ENCODE measurements around the gene R3HDM2. TPM values are rescaled to one million over a fixed set of nuclear protein-coding genes. Genes with fewer than 3 reads are reported as not detected.
A peak's percentile ranks its signal among the peaks of the same experiment; 100 is the strongest.

Gene R3HDM2
- total and polyA plus RNA-seq, 4 donors: 11.3 to 75.4 (median 39.2) TPM

DNA sequence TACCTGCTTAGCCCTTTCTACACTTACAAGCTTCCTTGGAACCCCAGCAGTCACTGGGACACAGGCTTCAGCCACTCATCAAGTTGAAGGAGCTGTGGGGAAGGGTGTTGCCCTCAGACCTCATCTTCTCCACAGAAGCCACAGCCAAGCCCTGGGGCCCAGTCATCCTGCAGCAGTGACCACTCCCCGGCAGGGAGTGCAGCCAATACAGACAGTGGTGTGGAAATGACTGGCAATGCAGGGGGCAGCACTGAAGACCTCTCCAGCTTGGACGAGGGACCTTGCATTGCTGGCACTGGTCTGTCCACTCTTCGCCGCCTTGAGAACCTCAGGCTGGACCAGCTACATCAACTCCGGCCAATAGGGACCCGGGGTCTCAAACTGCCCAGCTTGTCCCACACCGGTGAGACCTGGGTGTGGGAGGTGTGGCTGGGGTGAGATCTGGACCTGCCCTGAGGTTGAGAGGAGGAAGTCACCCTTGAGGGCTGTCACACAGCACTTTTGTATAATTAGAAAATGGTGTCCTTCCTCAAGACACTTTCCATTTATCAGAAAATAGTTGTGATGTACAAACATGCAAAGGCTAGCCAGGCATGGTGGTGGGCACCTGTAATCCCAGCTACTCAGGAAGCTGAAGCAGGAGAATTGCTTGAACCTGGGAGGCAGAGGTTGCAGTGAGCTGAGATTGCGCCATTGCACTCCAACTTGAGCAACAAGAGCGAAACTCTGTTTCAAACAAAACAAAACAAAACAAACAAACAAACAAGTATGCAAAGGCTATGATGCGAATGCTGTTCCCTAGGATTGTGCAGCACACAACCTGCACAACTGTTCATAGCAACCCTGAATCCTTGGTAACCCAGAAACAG lies 38.7 kb upstream of the R3HDM2 start:
- intact Hi-C loops (cut with DNase I): no loop called here
- H3K4me3 ChIP-seq (ENCODE audit: low read length in 2 of 2): no peak overlapping the region

GRCh38 chr12:57467915-57468314 lies 37.1 kb upstream of the R3HDM2 start:
- DNase-seq: no peak
- H3K27ac ChIP-seq (ENCODE audit: low read depth in 1 of 2, low read length in 2 of 2): no peak overlapping the region
- H3K4me3 ChIP-seq (ENCODE audit: low read length in 2 of 2): no peak overlapping the region
- H3K27me3 ChIP-seq (ENCODE audit: control insufficient read depth in 1 of 2, insufficient read depth in 2 of 2, low read length in 1 of 2): no peaks in the 10 kb centered on the region
- no peaks in the 10 kb centered on the region for H3K4me1 ChIP-seq (ENCODE audit: control insufficient read depth in 1 of 2, insufficient read depth in 2 of 2, low read length in 2 of 2)
- H3K9me3 ChIP-seq (ENCODE audit: control insufficient read depth, low read length): no peaks in the 10 kb centered on the region
- intact Hi-C loops (cut with DNase I): no loop called here
- ATAC-seq (ENCODE audit: low FRiP score): no peak
- 88 to 89% methylated on average over 11 of the region's 11 CpGs for WGBS, 2 donors
- no peaks in the 10 kb centered on the region for H3K36me3 ChIP-seq (ENCODE audit: control insufficient read depth in 1 of 2, insufficient read depth in 2 of 2, low read length in 1 of 2)

More for the DNA sequence above, 38.7 kb upstream of the R3HDM2 start:
- H3K27ac ChIP-seq (ENCODE audit: low read depth in 1 of 2, low read length in 2 of 2): no peak overlapping the region
- H3K27me3 ChIP-seq (ENCODE audit: control insufficient read depth in 1 of 2, insufficient read depth in 2 of 2, low read length in 1 of 2): no peaks in the 10 kb centered on the region
- no peaks in the 10 kb centered on the region for H3K36me3 ChIP-seq (ENCODE audit: control insufficient read depth in 1 of 2, insufficient read depth in 2 of 2, low read length in 1 of 2)
- peak; percentile 11 for ATAC-seq (ENCODE audit: low FRiP score)
- H3K9me3 ChIP-seq (ENCODE audit: control insufficient read depth, low read length): no peaks in the 10 kb centered on the region
- H3K4me1 ChIP-seq (ENCODE audit: control insufficient read depth in 1 of 2, insufficient read depth in 2 of 2, low read length in 2 of 2): no peaks in the 10 kb centered on the region
- 92% methylated on average over 10 of the region's 10 CpGs for WGBS, 2 donors
- peak in 1 of 2 donors; percentile 21 for DNase-seq

DNA sequence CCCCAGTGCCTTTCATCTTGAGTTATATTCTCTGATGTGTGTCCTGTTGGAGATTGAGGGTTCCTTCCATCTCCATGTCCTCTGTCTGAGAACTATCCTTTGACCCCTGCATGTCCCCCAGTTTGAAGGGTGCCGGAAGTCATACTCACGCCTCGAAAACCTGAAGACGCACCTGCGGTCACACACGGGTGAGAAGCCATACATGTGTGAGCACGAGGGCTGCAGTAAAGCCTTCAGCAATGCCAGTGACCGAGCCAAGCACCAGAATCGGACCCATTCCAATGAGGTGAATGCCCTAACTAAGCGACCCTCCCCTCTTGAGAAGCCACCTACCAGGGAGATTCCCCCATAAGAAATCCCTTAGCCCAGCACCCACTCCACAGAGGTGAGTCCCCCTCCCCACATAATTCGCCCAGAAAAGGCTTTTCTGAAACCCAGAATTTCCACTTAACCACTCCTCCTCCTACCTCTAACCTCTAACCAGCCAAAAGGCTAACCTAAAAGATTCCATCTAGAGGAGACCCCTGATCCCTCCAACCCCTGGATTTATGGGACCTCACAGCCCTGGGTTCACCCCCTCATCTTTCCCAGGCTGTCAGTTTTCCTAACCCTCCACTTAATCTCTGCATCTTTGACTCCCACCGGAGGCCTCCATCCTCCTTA lies 36.5 kb upstream of the R3HDM2 start:
- no peak for ATAC-seq (ENCODE audit: low FRiP score)
- WGBS, 2 donors: 90 to 92% methylated on average over 12 of the region's 12 CpGs
- no peaks in the 10 kb centered on the region for H3K27me3 ChIP-seq (ENCODE audit: control insufficient read depth in 1 of 2, insufficient read depth in 2 of 2, low read length in 1 of 2)

GRCh38 chr12:57465747-57466505 lies 35.1 kb upstream of the R3HDM2 start:
- Histone ChIP-seq H3K4me3 (ENCODE audit: low read length in 2 of 2) (no peak overlapping the region), H3K36me3 (ENCODE audit: control insufficient read depth in 1 of 2, insufficient read depth in 2 of 2, low read length in 1 of 2) (no peaks in the 10 kb centered on the region), H3K27me3 (ENCODE audit: control insufficient read depth in 1 of 2, insufficient read depth in 2 of 2, low read length in 1 of 2) (no peaks in the 10 kb centered on the region), H3K9me3 (ENCODE audit: control insufficient read depth, low read length) (no peaks in the 10 kb centered on the region), H3K4me1 (ENCODE audit: control insufficient read depth in 1 of 2, insufficient read depth in 2 of 2, low read length in 2 of 2) (no peaks in the 10 kb centered on the region), H3K27ac (ENCODE audit: low read depth in 1 of 2, low read length in 2 of 2) (no peak overlapping the region)
- 79 to 80% methylated on average over 14 of the region's 14 CpGs for WGBS, 2 donors
- DNase-seq: no peak
- no peak for ATAC-seq (ENCODE audit: low FRiP score)
- intact Hi-C loops (cut with DNase I): no loop called here

More for the DNA sequence above, 36.5 kb upstream of the R3HDM2 start:
- no peak for DNase-seq
- Histone ChIP-seq H3K4me1 (ENCODE audit: control insufficient read depth in 1 of 2, insufficient read depth in 2 of 2, low read length in 2 of 2) (no peaks in the 10 kb centered on the region), H3K27ac (ENCODE audit: low read depth in 1 of 2, low read length in 2 of 2) (no peak overlapping the region), H3K36me3 (ENCODE audit: control insufficient read depth in 1 of 2, insufficient read depth in 2 of 2, low read length in 1 of 2) (no peaks in the 10 kb centered on the region), H3K4me3 (ENCODE audit: low read length in 2 of 2) (no peak overlapping the region), H3K9me3 (ENCODE audit: control insufficient read depth, low read length) (no peaks in the 10 kb centered on the region)
- intact Hi-C loops (cut with DNase I): no loop called here

DNA sequence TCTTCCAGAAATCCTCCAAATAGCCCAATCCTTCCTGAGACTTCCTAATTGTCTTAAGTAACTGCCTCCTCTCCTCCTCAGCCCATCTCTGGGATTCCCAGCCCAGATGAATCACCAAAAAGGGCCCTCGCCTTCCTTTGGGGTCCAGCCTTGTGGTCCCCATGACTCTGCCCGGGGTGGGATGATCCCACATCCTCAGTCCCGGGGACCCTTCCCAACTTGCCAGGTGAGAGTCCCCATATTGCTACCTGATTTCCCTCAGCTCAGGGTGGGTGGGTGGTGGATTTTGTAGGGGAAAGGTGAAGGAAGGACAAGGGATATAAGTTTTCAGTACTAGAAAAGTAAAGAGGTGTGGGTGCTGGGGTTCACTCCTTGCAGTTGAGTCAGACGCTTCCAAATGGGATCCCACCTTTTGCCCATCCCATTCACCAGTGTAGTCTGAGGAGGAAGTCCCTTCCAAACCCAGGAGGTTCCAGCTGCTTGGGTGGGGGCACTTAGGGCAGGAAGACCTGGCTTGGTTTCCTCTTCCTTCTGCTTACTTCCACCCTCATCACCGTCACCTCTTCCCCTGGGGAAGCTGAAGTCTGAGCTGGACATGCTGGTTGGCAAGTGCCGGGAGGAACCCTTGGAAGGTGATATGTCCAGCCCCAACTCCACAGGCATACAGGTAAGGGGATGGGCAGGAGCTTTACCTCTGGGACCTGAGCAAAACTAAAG lies 34.3 kb upstream of the R3HDM2 start:
- ATAC-seq (ENCODE audit: low FRiP score): no peak

GRCh38 chr12:57464569-57464968 lies 33.7 kb upstream of the R3HDM2 start:
- H3K4me3 ChIP-seq (ENCODE audit: low read length in 2 of 2): no peak overlapping the region
- 96% methylated on average over 12 of the region's 12 CpGs for WGBS, 2 donors
- DNase-seq: no peak
- H3K4me1 ChIP-seq (ENCODE audit: control insufficient read depth in 1 of 2, insufficient read depth in 2 of 2, low read length in 2 of 2): no peaks in the 10 kb centered on the region
- H3K27ac ChIP-seq (ENCODE audit: low read depth in 1 of 2, low read length in 2 of 2): no peak overlapping the region
- H3K36me3 ChIP-seq (ENCODE audit: control insufficient read depth in 1 of 2, insufficient read depth in 2 of 2, low read length in 1 of 2): no peaks in the 10 kb centered on the region
- H3K27me3 ChIP-seq (ENCODE audit: control insufficient read depth in 1 of 2, insufficient read depth in 2 of 2, low read length in 1 of 2): no peaks in the 10 kb centered on the region
- no peaks in the 10 kb centered on the region for H3K9me3 ChIP-seq (ENCODE audit: control insufficient read depth, low read length)
- intact Hi-C loops (cut with DNase I): no loop called here
- ATAC-seq (ENCODE audit: low FRiP score): no peak

More for the DNA sequence above, 34.3 kb upstream of the R3HDM2 start:
- no peak overlapping the region for H3K4me3 ChIP-seq (ENCODE audit: low read length in 2 of 2)
- WGBS, 2 donors: 90 to 91% methylated on average over 6 of the region's 6 CpGs
- no peaks in the 10 kb centered on the region for H3K36me3 ChIP-seq (ENCODE audit: control insufficient read depth in 1 of 2, insufficient read depth in 2 of 2, low read length in 1 of 2)
- no peak for DNase-seq
- no peaks in the 10 kb centered on the region for H3K9me3 ChIP-seq (ENCODE audit: control insufficient read depth, low read length)
- no peaks in the 10 kb centered on the region for H3K27me3 ChIP-seq (ENCODE audit: control insufficient read depth in 1 of 2, insufficient read depth in 2 of 2, low read length in 1 of 2)
- intact Hi-C loops (cut with DNase I): no loop called here
- no peaks in the 10 kb centered on the region for H3K4me1 ChIP-seq (ENCODE audit: control insufficient read depth in 1 of 2, insufficient read depth in 2 of 2, low read length in 2 of 2)
- no peak overlapping the region for H3K27ac ChIP-seq (ENCODE audit: low read depth in 1 of 2, low read length in 2 of 2)

GRCh38 chr12:57462912-57463253 lies 32.0 kb upstream of the R3HDM2 start:
- Histone ChIP-seq H3K27ac (ENCODE audit: low read depth in 1 of 2, low read length in 2 of 2) (no peak overlapping the region), H3K27me3 (ENCODE audit: control insufficient read depth in 1 of 2, insufficient read depth in 2 of 2, low read length in 1 of 2) (no peaks in the 10 kb centered on the region), H3K4me3 (ENCODE audit: low read length in 2 of 2) (no peak overlapping the region), H3K4me1 (ENCODE audit: control insufficient read depth in 1 of 2, insufficient read depth in 2 of 2, low read length in 2 of 2) (no peaks in the 10 kb centered on the region), H3K9me3 (ENCODE audit: control insufficient read depth, low read length) (no peaks in the 10 kb centered on the region), H3K36me3 (ENCODE audit: control insufficient read depth in 1 of 2, insufficient read depth in 2 of 2, low read length in 1 of 2) (no peaks in the 10 kb centered on the region)
- 27 to 33% methylated on average over 5 of the region's 5 CpGs for WGBS, 2 donors
- ATAC-seq (ENCODE audit: low FRiP score) (no peak), DNase-seq (no peak)
- intact Hi-C loops (cut with DNase I): no loop called here

DNA sequence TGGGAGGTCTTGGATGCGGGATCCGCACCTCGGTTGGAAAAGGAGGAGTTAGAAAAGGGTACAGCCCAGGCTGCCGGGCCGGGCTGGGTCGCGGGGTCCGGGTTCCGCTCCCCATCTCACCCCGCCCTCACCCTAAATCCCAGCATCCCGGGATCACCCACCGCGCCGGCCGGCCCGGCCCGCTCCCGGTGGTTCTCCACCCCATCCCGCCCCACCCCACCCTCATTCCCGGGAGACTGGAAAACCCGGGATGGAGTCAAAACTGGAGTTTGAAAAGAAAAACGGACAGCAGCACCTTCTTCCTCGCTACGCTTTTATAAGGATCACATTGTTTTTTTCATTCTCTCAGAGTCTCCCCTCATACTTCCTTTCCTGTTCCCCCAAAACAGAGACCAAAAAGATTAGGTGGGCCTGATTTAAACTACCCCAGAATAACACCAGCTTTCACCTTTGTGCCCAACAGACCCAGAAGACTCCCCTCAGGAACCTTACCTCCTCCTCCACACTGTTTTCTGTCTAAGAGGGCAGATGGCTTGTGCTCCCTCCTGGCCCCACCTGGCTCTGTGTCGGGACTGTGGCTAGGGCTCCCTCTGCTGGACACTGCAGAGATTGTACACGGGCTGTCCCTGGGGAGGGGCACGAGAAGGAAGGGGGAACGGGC lies 31.5 kb upstream of the R3HDM2 start:
- Histone ChIP-seq H3K4me3 (ENCODE audit: low read length in 2 of 2) (peak overlapping the region; percentile 61 to 67), H3K36me3 (ENCODE audit: control insufficient read depth in 1 of 2, insufficient read depth in 2 of 2, low read length in 1 of 2) (no peaks in the 10 kb centered on the region), H3K27ac (ENCODE audit: low read depth in 1 of 2, low read length in 2 of 2) (peak overlapping the region in 1 of 2 donors; percentile 48), H3K9me3 (ENCODE audit: control insufficient read depth, low read length) (no peaks in the 10 kb centered on the region), H3K27me3 (ENCODE audit: control insufficient read depth in 1 of 2, insufficient read depth in 2 of 2, low read length in 1 of 2) (no peaks in the 10 kb centered on the region), H3K4me1 (ENCODE audit: control insufficient read depth in 1 of 2, insufficient read depth in 2 of 2, low read length in 2 of 2) (no peaks in the 10 kb centered on the region)
- peak; percentile 87 for ATAC-seq (ENCODE audit: low FRiP score)
- WGBS, 2 donors: 0 to 1% methylated on average over 22 to 28 of the region's 28 CpGs
- intact Hi-C loops (cut with DNase I): no loop called here
- DNase-seq: peak; percentile 91 to 94
